Astrocyte (in vitro differentiated cells and primary cell): ENCODE data around the gene DNHD1.

Experiments used
- CTCF ChIP-seq: IDR thresholded peaks from 2 replicates; pipeline ENCODE4 v1.5.1; 2011; ENCODE audit warnings: low read depth, mild to moderate bottlenecking, inconsistent platforms, low read length, moderate library complexity; ENCODE audit not compliant: insufficient read depth
- EZH2 ChIP-seq: IDR thresholded peaks from 2 replicates; pipeline ENCODE4 v1.6.1; 2012; ENCODE audit warnings: mild to moderate bottlenecking, low read length, inconsistent platforms; ENCODE audit not compliant: insufficient read depth

- TF ChIP-seq CTCF: no peak
- no peak for TF ChIP-seq EZH2
Measured at GRCh38 chr11:6480299-6480914, 16.7 kb upstream of the DNHD1 start.
